IPS-18c (cell line): Measurements from ENCODE around the gene AKAP13.
"Not testable (repeated sequence)": the region's sequence is repeated elsewhere in the genome, so short reads cannot be mapped to it uniquely, and the experiment has no call there.

Experiments used
- H3K4me3 ChIP-seq: 2 replicates; pipeline ENCODE4 v1.7.0; 2013; ENCODE audit warnings: low read depth, mild to moderate bottlenecking, low read length, moderate library complexity; ENCODE audit not compliant: insufficient read depth
- H3K9me3 ChIP-seq: one replicate; pipeline ENCODE4 v1.6.1; 2013; ENCODE audit warnings: mild to moderate bottlenecking, low read length, moderate library complexity; ENCODE audit not compliant: control insufficient read depth, insufficient read depth

AKAP13 gene

GRCh38 chr15:85475711-85476110, 95.3 kb downstream of the AKAP13 start:
- no peak overlapping the region for H3K4me3 ChIP-seq

GRCh38 chr15:85477061-85477460, 96.7 kb downstream of the AKAP13 start:
- no peaks in the 10 kb centered on the region for H3K9me3 ChIP-seq

More at GRCh38 chr15:85475711-85476110, 95.3 kb downstream of the AKAP13 start:
- no peaks in the 10 kb centered on the region for H3K9me3 ChIP-seq

GRCh38 chr15:85477730-85478129, 97.3 kb downstream of the AKAP13 start:
- Histone ChIP-seq H3K9me3 (no peaks in the 10 kb centered on the region), H3K4me3 (no peak overlapping the region)

More at GRCh38 chr15:85477061-85477460, 96.7 kb downstream of the AKAP13 start:
- H3K4me3 ChIP-seq = no peak overlapping the region

- Histone ChIP-seq H3K9me3 (no peaks in the 10 kb centered on the region), H3K4me3 (no peak overlapping the region)
Observed at GRCh38 chr15:85479071-85479647, 98.8 kb downstream of the AKAP13 start.

- H3K4me3 ChIP-seq = no peak overlapping the region
- no peaks in the 10 kb centered on the region for H3K9me3 ChIP-seq
Observed at GRCh38 chr15:85480923-85481322, 100.5 kb downstream of the AKAP13 start.

- H3K9me3 ChIP-seq, H3K4me3 ChIP-seq: not testable (repeated sequence)
Observed at GRCh38 chr15:85481543-85481942, 101.1 kb downstream of the AKAP13 start.

- H3K9me3 ChIP-seq = no peaks in the 10 kb centered on the region
- no peak overlapping the region for H3K4me3 ChIP-seq
Observed at GRCh38 chr15:85482894-85483293, 102.5 kb downstream of the AKAP13 start.

- H3K4me3 ChIP-seq, H3K9me3 ChIP-seq: not testable (repeated sequence)
Observed at GRCh38 chr15:85483955-85484354, 103.6 kb downstream of the AKAP13 start.

GRCh38 chr15:85484923-85485322, 104.5 kb downstream of the AKAP13 start:
- not testable (repeated sequence) for H3K9me3 ChIP-seq, H3K4me3 ChIP-seq

- Histone ChIP-seq H3K4me3 (no peak overlapping the region), H3K9me3 (no peaks in the 10 kb centered on the region)
Observed at GRCh38 chr15:85485956-85486567, 105.7 kb downstream of the AKAP13 start.

GRCh38 chr15:85487796-85488195, 107.4 kb downstream of the AKAP13 start:
- H3K9me3 ChIP-seq, H3K4me3 ChIP-seq: not testable (repeated sequence)

- H3K4me3 ChIP-seq = no peak overlapping the region
- no peaks in the 10 kb centered on the region for H3K9me3 ChIP-seq
Observed at GRCh38 chr15:85488997-85489396, 108.6 kb downstream of the AKAP13 start.

GRCh38 chr15:85489773-85490493, 109.5 kb downstream of the AKAP13 start:
- no peak overlapping the region for H3K4me3 ChIP-seq
- H3K9me3 ChIP-seq = no peaks in the 10 kb centered on the region

- Histone ChIP-seq H3K9me3 (no peaks in the 10 kb centered on the region), H3K4me3 (no peak overlapping the region)
Observed at GRCh38 chr15:85490856-85491255, 110.5 kb downstream of the AKAP13 start.

GRCh38 chr15:85491691-85492090, 111.3 kb downstream of the AKAP13 start:
- Histone ChIP-seq H3K9me3 (no peaks in the 10 kb centered on the region), H3K4me3 (no peak overlapping the region)

GRCh38 chr15:85492406-85492805, 112.0 kb downstream of the AKAP13 start:
- H3K9me3 ChIP-seq = no peaks in the 10 kb centered on the region

GRCh38 chr15:85493260-85493659, 112.9 kb downstream of the AKAP13 start:
- Histone ChIP-seq H3K9me3 (no peaks in the 10 kb centered on the region), H3K4me3 (no peak overlapping the region)

More at GRCh38 chr15:85492406-85492805, 112.0 kb downstream of the AKAP13 start:
- no peak overlapping the region for H3K4me3 ChIP-seq

GRCh38 chr15:85494048-85494777, 113.8 kb downstream of the AKAP13 start:
- H3K9me3 ChIP-seq = no peaks in the 10 kb centered on the region
- H3K4me3 ChIP-seq = no peak overlapping the region
